Neuronal stem cell (in vitro differentiated cells): ENCODE data around the gene POLRMT.
A peak's percentile ranks its signal among the peaks of the same experiment; 100 is the strongest.

Experiments
- DNase-seq: peaks from one replicate; pipeline ENCODE4 v3.0.0-alpha.2; 2013; ENCODE audit warnings: low spot score
- H2AFZ ChIP-seq: one replicate; pipeline ENCODE4 v1.6.1; 2013; ENCODE audit warnings: mild to moderate bottlenecking, low read length, inconsistent platforms
- H2AK5ac ChIP-seq: 2 replicates; pipeline ENCODE4 v1.6.1; 2013; ENCODE audit warnings: low read depth, mild to moderate bottlenecking, inconsistent platforms, low read length, moderate library complexity, mixed read lengths
- H2BK120ac ChIP-seq: 2 replicates; pipeline ENCODE4 v1.6.1; 2013; ENCODE audit warnings: low read depth, mild to moderate bottlenecking, inconsistent platforms, low read length, moderate library complexity, mixed read lengths
- H2BK12ac ChIP-seq: one replicate; pipeline ENCODE4 v1.6.1; 2013; ENCODE audit warnings: low read length, inconsistent platforms
- H2BK15ac ChIP-seq: 2 replicates; pipeline ENCODE4 v1.6.1; 2013; ENCODE audit warnings: mild to moderate bottlenecking, low read length, inconsistent platforms, mixed read lengths
- H2BK5ac ChIP-seq: one replicate; pipeline ENCODE4 v1.6.1; 2013; ENCODE audit warnings: inconsistent platforms, mild to moderate bottlenecking, low read length, moderate library complexity
- H3K14ac ChIP-seq: one replicate; pipeline ENCODE4 v1.6.1; 2013; ENCODE audit warnings: low read length, inconsistent platforms
- H3K18ac ChIP-seq: 2 replicates; pipeline ENCODE4 v1.6.1; 2013; ENCODE audit warnings: low read length, inconsistent platforms
- H3K23ac ChIP-seq: 2 replicates; pipeline ENCODE4 v1.6.1; 2013; ENCODE audit warnings: low read depth, mild to moderate bottlenecking, mixed read lengths, low read length, inconsistent platforms; ENCODE audit not compliant: poor library complexity
- H3K27ac ChIP-seq: replicated peaks from 3 replicates; pipeline ENCODE4 v1.5.1; 2013; ENCODE audit warnings: low read length, inconsistent platforms
- H3K27me3 ChIP-seq, 3 experiments: 2 replicates each; pipeline ENCODE4 v1.6.1; 2013; ENCODE audit warnings: low read length in 3 of 3, mild to moderate bottlenecking in 2 of 3, inconsistent platforms in 1 of 3, low read depth in 1 of 3, mixed read lengths in 1 of 3, moderate library complexity in 1 of 3; ENCODE audit not compliant: control insufficient read depth in 3 of 3, insufficient read depth in 3 of 3
- H3K36me3 ChIP-seq, 2 donors: replicated peaks in 1 of 2; 2 replicates each; pipeline ENCODE4 v1.6.1; 2013; ENCODE audit warnings: low read length in 2 of 2; ENCODE audit not compliant: control insufficient read depth in 2 of 2, insufficient read depth in 2 of 2
- H3K4ac ChIP-seq: 2 replicates; pipeline ENCODE4 v1.6.1; 2013; ENCODE audit warnings: inconsistent platforms, mild to moderate bottlenecking, low read length, moderate library complexity
- H3K4me1 ChIP-seq, 2 donors: 1 replicate in 1 of 2; 2 replicates in 1 of 2; pipeline ENCODE4 v1.6.1; 2013; ENCODE audit warnings: low read length in 2 of 2, low read depth in 1 of 2; ENCODE audit not compliant: control insufficient read depth in 2 of 2, insufficient read depth in 1 of 2
- H3K4me2 ChIP-seq: one replicate; pipeline ENCODE4 v1.6.1; 2013; ENCODE audit warnings: mild to moderate bottlenecking, low read length, inconsistent platforms; ENCODE audit not compliant: insufficient read depth, poor library complexity, severe bottlenecking
- H3K4me3 ChIP-seq, 2 donors: 2 replicates each; pipeline ENCODE4 v1.5.1; 2013; ENCODE audit warnings: low read length in 2 of 2, mild to moderate bottlenecking in 2 of 2, inconsistent platforms in 1 of 2, moderate library complexity in 1 of 2
- H3K79me1 ChIP-seq: one replicate; pipeline ENCODE4 v1.6.1; 2013; ENCODE audit warnings: low read depth, mild to moderate bottlenecking, inconsistent platforms, low read length, moderate library complexity
- H3K9ac ChIP-seq: one replicate; pipeline ENCODE4 v1.6.1; 2013; ENCODE audit warnings: mild to moderate bottlenecking, low read depth, low read length, inconsistent platforms; ENCODE audit not compliant: poor library complexity
- H3K9me3 ChIP-seq, 2 donors: replicated peaks in 1 of 2; 2 replicates each; pipeline versions ENCODE3 to v1.6.1; 2013; ENCODE audit warnings: low read length in 2 of 2, mild to moderate bottlenecking in 2 of 2, inconsistent platforms in 1 of 2, low read depth in 1 of 2, mixed read lengths in 1 of 2, moderate library complexity in 1 of 2; ENCODE audit not compliant: control insufficient read depth in 2 of 2, insufficient read depth in 1 of 2
- H4K8ac ChIP-seq: one replicate; pipeline ENCODE4 v1.6.1; 2013; ENCODE audit warnings: low read depth, mild to moderate bottlenecking, inconsistent platforms, low read length, moderate library complexity
- H4K91ac ChIP-seq: one replicate; pipeline ENCODE4 v1.6.1; 2013; ENCODE audit warnings: low read length, low read depth, mild to moderate bottlenecking, inconsistent platforms; ENCODE audit not compliant: poor library complexity
- WGBS, 2 donors: extraction: QIAGEN DNeasy Blood & Tissue Kit; methylation state at CpG; one replicate each; pipeline ENCODE4 v1.1.7; 2013; ENCODE audit warnings: missing lambda C conversion rate in 2 of 2, mixed read lengths in 1 of 2; ENCODE audit not compliant: insufficient read length in 2 of 2, insufficient replicate concordance in 1 of 2; ENCODE audit errors: extremely low coverage in 2 of 2; 5-methylcytosine and 5-hydroxymethylcytosine counted together

Gene POLRMT

DNA sequence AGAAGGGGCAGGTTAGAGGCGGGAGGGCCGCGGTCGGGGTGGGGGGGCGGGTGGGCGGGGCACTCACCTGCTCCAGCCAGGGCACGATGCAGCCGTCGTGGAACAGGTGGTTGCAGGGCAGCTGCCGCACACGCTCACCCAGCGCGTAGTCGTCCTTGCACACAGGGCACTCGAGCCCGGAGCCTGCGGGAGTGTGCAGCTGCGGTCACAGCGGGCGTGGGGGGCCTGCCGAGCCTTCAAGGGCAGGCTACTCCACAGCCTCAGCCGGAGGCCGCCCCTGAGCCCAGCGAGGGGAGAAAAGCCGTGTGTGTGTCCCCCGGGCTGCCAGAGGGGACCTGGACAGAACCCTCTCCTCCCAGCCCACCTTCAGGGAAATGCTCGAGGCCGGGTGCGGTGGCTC, 15.0 kb upstream of the POLRMT start:
- no peak overlapping the region for H3K27ac ChIP-seq
- no peak overlapping the region for H4K91ac ChIP-seq
- DNase-seq = no peak
- no peak overlapping the region for H3K9ac ChIP-seq
- H2BK15ac ChIP-seq = no peak overlapping the region
- H3K4me2 ChIP-seq = no peak overlapping the region
- no peak overlapping the region for H3K23ac ChIP-seq
- peaks cover 16 to 69% of the 10 kb centered on the region in 2 donors for H3K36me3 ChIP-seq
- H3K79me1 ChIP-seq = peaks cover 22% of the 10 kb centered on the region
- no peak overlapping the region for H3K18ac ChIP-seq
- no CpG with 5 or more reads among the region's 29 CpGs for WGBS, 2 donors
- H3K27me3 ChIP-seq = no peaks in the 10 kb centered on the region
- H2BK5ac ChIP-seq = no peak overlapping the region
- H3K4me3 ChIP-seq = no peak overlapping the region
- no peak overlapping the region for H2AFZ ChIP-seq
- no peaks in the 10 kb centered on the region for H3K9me3 ChIP-seq
- H4K8ac ChIP-seq = no peak overlapping the region
- H2BK12ac ChIP-seq = no peak overlapping the region
- no peak overlapping the region for H2AK5ac ChIP-seq
- H3K14ac ChIP-seq = no peak overlapping the region
- no peak overlapping the region for H2BK120ac ChIP-seq
- no peak overlapping the region for H3K4ac ChIP-seq
- no peaks in the 10 kb centered on the region for H3K4me1 ChIP-seq

GRCh38 chr19:647566-648284, 14.4 kb upstream of the POLRMT start:
- H3K4ac ChIP-seq = no peak overlapping the region
- H2BK12ac ChIP-seq = no peak overlapping the region
- H2AFZ ChIP-seq = no peak overlapping the region
- H2BK5ac ChIP-seq = no peak overlapping the region
- no peak overlapping the region for H4K8ac ChIP-seq
- H3K23ac ChIP-seq = no peak overlapping the region
- H3K18ac ChIP-seq = no peak overlapping the region
- H3K14ac ChIP-seq = no peak overlapping the region
- H3K9ac ChIP-seq = peak overlapping the region; percentile 44
- H2BK120ac ChIP-seq = no peak overlapping the region
- H3K9me3 ChIP-seq = no peaks in the 10 kb centered on the region
- no peak overlapping the region for H4K91ac ChIP-seq
- no peak overlapping the region for H3K4me3 ChIP-seq
- peaks cover 16 to 63% of the 10 kb centered on the region in 2 donors for H3K36me3 ChIP-seq
- peaks cover 16% of the 10 kb centered on the region for H3K79me1 ChIP-seq
- H3K27me3 ChIP-seq = no peaks in the 10 kb centered on the region
- no CpG with 5 or more reads among the region's 52 CpGs for WGBS, 2 donors
- no peak overlapping the region for H3K4me2 ChIP-seq
- DNase-seq = no peak
- no peak overlapping the region for H2BK15ac ChIP-seq
- no peak overlapping the region for H3K27ac ChIP-seq
- H3K4me1 ChIP-seq = no peaks in the 10 kb centered on the region
- H2AK5ac ChIP-seq = no peak overlapping the region

DNA sequence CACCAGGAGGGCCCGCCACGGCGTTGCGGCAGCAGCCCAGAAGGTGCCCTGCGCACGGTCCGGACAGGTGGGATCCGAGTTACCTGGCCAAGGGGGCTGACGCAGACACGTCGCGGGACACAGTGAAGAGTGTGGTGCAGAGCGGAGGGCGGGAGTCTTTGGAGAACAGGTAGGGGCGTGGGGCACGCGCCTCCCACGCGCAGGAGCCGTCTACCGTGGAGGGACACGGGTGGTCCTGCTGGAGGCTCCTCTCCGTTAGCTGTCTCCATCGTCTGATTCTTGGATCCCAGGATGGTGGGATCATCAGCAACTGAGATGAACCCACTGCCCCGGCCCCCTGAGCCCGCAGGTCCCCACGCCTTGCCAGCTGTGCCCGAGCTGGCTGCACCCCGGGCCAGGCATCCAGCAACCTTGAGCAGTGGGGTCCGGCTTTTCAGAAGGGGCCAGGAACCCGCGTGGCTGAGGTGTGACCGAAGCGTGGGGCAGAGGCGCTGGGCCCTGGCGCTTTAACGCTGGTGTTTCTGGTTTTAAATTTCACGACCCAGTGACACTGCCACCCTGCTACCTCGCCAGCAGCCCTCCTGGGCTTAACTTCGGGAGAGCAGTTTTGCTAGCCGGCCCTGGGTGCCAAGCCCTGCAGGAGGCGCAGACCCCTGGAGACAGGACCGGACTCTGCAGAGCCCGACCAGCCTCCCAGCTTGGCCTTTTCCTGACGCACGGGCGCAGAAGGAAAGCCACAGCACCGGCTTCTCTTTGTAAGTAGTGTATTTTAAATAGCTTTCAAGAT, 13.6 kb upstream of the POLRMT start:
- Histone ChIP-seq H3K14ac (peak overlapping the region; percentile 38), H2BK120ac (no peak overlapping the region), H3K4ac (no peak overlapping the region), H3K27me3 (no peaks in the 10 kb centered on the region), H2BK15ac (no peak overlapping the region), H3K4me1 (no peaks in the 10 kb centered on the region), H3K23ac (no peak overlapping the region), H3K9ac (no peak overlapping the region), H4K8ac (no peak overlapping the region), H4K91ac (no peak overlapping the region), H3K79me1 (peaks cover 12% of the 10 kb centered on the region), H3K18ac (no peak overlapping the region), H2AK5ac (no peak overlapping the region), H3K9me3 (no peaks in the 10 kb centered on the region), H3K4me3 (no peak overlapping the region), H2AFZ (no peak overlapping the region), H3K36me3 (peaks cover 13 to 56% of the 10 kb centered on the region in 2 donors), H3K27ac (no peak overlapping the region), H2BK5ac (no peak overlapping the region), H3K4me2 (no peak overlapping the region), H2BK12ac (no peak overlapping the region)
- WGBS, 2 donors = no CpG with 5 or more reads among the region's 48 CpGs
- no peak for DNase-seq
